Cardiac fibroblast (primary cell): ENCODE measurements around the gene SLC38A4.
A peak's percentile ranks its signal among the peaks of the same experiment; 100 is the strongest.

Experiments
- DNase-seq, 2 donors: peaks; one replicate each; pipeline versions ENCODE4 v3.0.0 to v3.0.0-alpha.2; 2010; ENCODE audit warnings: low read depth in 2 of 2
- H3K4me3 ChIP-seq, 2 donors: replicated peaks in 1 of 2; 1 replicate in 1 of 2; 2 replicates in 1 of 2; pipeline ENCODE4 v1.5.1; 2011; ENCODE audit warnings: low read depth in 2 of 2, low read length in 2 of 2, mild to moderate bottlenecking in 2 of 2, moderate library complexity in 1 of 2
- TF ChIP-seq, protein P1 (sequence below): IDR thresholded peaks from one replicate; pipeline ENCODE4 v1.5.1; 2011; ENCODE audit warnings: low read depth, mild to moderate bottlenecking, low read length, inconsistent platforms

SLC38A4 gene

DNA sequence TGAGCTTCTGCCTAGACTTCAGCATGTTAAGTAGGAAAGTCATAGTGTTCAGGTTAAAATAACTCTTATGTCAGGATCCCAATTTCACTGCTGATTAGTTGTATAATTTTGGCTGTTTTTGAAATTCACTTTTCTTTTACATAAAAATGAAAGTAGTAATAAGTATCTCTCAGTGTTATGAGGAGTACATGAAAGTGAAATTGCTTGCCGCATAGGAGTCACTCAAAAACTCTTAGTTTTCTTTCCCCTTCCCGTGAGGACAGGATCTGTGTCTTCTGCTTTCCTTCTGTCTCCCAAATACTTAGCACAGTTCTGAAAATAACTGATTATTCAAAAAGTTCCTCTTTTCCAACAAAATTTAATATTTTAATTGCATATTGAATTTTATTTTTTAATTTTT is 100.5 kb downstream of the SLC38A4 start:
- TF ChIP-seq, protein P1, sequence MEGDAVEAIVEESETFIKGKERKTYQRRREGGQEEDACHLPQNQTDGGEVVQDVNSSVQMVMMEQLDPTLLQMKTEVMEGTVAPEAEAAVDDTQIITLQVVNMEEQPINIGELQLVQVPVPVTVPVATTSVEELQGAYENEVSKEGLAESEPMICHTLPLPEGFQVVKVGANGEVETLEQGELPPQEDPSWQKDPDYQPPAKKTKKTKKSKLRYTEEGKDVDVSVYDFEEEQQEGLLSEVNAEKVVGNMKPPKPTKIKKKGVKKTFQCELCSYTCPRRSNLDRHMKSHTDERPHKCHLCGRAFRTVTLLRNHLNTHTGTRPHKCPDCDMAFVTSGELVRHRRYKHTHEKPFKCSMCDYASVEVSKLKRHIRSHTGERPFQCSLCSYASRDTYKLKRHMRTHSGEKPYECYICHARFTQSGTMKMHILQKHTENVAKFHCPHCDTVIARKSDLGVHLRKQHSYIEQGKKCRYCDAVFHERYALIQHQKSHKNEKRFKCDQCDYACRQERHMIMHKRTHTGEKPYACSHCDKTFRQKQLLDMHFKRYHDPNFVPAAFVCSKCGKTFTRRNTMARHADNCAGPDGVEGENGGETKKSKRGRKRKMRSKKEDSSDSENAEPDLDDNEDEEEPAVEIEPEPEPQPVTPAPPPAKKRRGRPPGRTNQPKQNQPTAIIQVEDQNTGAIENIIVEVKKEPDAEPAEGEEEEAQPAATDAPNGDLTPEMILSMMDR, result no peak
- DNase-seq, result no peak
- H3K4me3 ChIP-seq, result no peak overlapping the region

DNA sequence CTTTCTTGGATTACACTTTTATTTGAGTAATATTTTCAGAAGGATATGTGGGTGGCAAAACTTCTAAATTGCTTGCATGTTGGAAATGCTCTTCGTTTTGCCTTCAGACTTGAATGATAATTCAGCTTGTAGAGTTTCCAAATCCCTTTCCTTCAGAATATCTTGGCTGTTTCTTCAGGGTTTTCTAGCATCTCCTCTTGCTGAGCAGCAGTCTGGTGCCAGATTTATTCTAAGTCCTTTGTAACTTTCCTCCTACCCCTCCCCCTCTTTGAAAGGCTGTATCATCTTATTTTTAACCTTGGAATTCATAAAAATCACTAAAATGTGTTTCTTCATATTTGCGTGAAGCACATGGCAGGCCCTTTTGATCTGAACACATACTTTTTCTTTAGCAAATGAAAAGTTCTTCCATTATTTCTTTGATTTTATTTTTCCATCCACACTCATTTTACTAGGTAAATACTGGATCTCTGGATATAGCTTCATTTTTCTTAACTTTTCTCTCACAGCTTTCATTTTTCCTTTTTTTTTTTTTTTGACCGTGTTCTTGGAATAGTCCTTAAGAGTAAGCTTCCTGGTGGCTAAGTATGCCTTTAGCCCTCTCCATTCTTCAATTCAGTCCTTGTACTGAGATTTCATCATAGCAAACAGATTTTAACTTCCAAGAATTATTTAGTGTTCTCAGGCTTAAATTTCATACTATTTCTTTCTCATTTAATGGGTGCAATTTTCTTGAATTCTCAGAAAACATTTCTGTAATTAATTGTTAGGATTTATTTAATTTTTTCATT is 102.0 kb downstream of the SLC38A4 start:
- DNase-seq, result no peak
- TF ChIP-seq, protein P1, result no peak

DNA sequence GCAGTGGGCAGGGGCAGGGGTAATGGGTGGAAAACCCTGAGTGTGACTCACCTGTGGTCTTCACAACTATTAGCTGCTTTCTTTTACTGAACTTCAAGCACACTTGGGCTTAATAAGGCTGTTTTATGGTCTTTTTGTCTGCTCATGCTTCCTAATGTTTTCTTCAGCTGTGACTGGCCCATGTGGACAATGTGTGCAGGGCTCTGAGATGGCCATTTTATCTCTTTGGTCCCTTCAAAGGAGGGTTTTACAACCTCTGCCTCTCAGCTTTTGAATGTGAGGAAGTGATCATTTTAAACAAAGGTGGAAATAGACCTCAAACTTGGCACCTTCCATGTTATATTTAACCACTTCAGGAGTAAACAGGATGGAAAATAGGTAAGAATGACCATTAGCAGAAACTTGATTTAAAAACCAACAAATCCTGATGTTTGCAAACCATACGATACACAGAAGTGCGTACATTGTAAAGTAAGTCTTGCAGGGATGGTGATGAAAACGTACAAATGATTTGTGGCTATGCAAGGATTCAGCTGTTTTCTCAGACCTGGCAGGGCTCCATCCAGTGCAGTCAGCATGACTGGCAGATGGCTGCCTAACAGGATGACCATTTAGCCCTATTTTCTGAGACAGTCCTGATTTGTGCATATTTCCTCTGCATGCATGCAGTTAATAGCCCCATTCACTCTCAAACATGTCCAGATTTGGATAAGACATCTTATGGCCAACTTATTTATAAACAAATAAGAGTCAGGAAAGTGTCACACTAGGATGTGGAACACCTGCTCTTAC is 103.2 kb downstream of the SLC38A4 start:
- H3K4me3 ChIP-seq, result no peak overlapping the region
- TF ChIP-seq, protein P1, result no peak
- DNase-seq, result peak; percentile 19 to 32

More for the DNA sequence above, 102.0 kb downstream of the SLC38A4 start:
- H3K4me3 ChIP-seq, result no peak overlapping the region

DNA sequence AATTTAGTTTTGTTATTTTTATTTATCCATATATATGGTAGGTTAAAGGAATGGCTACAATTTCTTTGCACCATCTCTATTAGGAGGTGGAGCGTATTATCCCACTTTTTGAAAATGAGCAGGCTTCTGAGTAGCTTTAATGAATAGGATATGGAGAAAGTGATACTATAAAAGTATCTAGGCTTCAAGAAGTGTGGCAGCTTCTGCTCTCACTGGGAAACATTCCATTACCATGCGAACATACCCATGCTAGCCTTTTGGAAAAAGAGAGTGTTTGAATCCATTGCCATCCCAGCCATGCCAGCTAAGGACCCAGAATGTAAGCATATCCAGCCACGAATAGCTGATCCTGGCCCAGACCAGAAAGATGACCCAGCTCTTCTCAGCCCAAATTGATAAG is 107.3 kb downstream of the SLC38A4 start:
- TF ChIP-seq, protein P1, result no peak
- DNase-seq, result no peak
- H3K4me3 ChIP-seq, result no peak overlapping the region

DNA sequence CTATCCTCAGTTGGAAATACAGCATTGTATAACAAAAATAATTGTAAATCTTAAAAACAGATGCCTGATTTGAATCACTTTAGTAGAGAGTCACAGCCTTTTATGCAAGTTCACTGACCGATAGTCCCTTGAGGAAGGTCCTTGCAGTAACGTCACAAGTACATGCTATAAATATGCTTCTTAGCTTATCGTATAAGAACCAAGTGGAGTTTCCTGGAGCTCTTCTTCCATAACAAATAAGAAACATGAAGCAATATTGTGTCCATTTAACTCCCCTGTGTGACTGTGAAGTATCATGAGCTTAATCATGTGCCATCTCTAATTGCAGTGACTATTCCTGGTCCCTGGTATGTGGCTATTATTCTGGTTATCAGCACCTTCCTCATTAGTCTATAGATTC is 107.9 kb downstream of the SLC38A4 start:
- peak in 1 of 2 donors; percentile 30 for DNase-seq
- TF ChIP-seq, protein P1, result no peak

DNA sequence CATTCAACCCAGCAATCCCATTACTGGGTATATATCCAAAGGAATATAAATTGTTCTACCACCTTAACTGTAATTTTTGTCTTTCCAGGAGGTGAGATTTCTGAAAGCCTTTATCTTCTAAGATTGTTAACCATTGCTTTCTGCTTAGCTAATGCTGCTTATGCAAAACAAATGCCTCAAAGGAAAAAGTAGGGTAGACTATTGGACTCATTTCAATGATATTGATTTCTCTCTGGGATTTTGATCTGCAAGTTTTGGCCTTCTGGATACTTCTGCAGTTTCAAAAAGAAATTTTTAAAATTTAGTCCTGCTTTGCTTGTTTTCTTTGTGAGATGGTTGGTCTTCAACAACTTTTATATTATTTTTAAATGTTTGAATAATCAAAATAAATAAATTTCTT is 108.6 kb downstream of the SLC38A4 start:
- TF ChIP-seq, protein P1, result no peak
- DNase-seq, result no peak
- H3K4me3 ChIP-seq, result no peak overlapping the region

More for the DNA sequence above, 107.9 kb downstream of the SLC38A4 start:
- H3K4me3 ChIP-seq, result no peak overlapping the region
